ENCODE measurements around the gene TP53I11.

TP53I11 gene

GRCh38 chr11:44885919-44886789, 64.5 kb downstream of the TP53I11 start:
- no peak overlapping the region for H3K4me3 ChIP-seq (replicated peaks in 1 of 2; ENCODE audit: low read depth in 2 of 2, low read length in 2 of 2)
- DNase-seq (ENCODE audit: low read depth in 2 of 2), result peak in 1 of 2 donors; percentile 18
- no peak for TF ChIP-seq CTCF (IDR thresholded peaks at IDR 0.05; ENCODE audit: low read depth, low read length)

GRCh38 chr11:44885065-44885810, 65.4 kb downstream of the TP53I11 start:
- H3K4me3 ChIP-seq (replicated peaks in 1 of 2; ENCODE audit: low read depth in 2 of 2, low read length in 2 of 2), result no peak overlapping the region
- DNase-seq (ENCODE audit: low read depth in 2 of 2), result no peak
- TF ChIP-seq CTCF (IDR thresholded peaks at IDR 0.05; ENCODE audit: low read depth, low read length), result no peak

- DNase-seq (ENCODE audit: low read depth in 2 of 2), result no peak
- no peak overlapping the region for H3K4me3 ChIP-seq (replicated peaks in 1 of 2; ENCODE audit: low read depth in 2 of 2, low read length in 2 of 2)
- TF ChIP-seq CTCF (IDR thresholded peaks at IDR 0.05; ENCODE audit: low read depth, low read length), result no peak
These were observed 66.6 kb downstream of the TP53I11 start for GRCh38 chr11:44884056-44884455.

GRCh38 chr11:44883277-44883676, 67.4 kb downstream of the TP53I11 start:
- H3K4me3 ChIP-seq (replicated peaks in 1 of 2; ENCODE audit: low read depth in 2 of 2, low read length in 2 of 2), result no peak overlapping the region
- TF ChIP-seq CTCF (IDR thresholded peaks at IDR 0.05; ENCODE audit: low read depth, low read length), result no peak
- DNase-seq (ENCODE audit: low read depth in 2 of 2), result no peak
